Ovary (tissue), 3 donors: Measurements from ENCODE around the gene PAX9.

ENCODE experiments used
- CTCF ChIP-seq, 3 donors: fragments of 450-650 bp in 2 of 3; fragments of 200-600 bp in 1 of 3; IDR thresholded peaks; one replicate each; pipeline versions ENCODE4 v1.5.1 to v1.8.0; 2016 to 2022; ENCODE audit warnings: antibody characterized with exemption in 3 of 3, mild to moderate bottlenecking in 1 of 3
- POLR2A ChIP-seq: fragments of 450-650 bp; IDR thresholded peaks from one replicate; pipeline ENCODE4 v1.6.1; 2017; ENCODE audit warnings: antibody characterized with exemption, mild to moderate bottlenecking, moderate library complexity
- donor health status: DM: no; HTN: no; CAD: no.

DNA sequence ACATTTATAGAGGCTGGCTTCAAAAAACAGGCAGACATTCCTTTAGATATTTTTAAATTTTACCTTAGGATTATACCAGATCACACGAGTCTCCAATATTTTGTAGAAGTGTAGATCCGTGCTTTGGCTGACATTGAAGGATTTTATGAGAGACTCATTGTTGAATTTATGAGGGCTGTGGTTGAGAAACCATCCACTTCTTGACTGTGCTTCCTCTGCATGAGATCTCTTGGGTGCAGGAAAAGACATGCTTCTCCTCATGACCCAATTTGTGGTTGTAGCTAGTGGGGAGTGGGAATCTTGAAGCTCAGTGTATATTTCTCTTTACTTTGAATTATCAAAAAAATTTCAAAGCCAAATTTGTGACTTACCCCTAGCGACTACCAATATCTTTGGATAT is 42.5 kb upstream of the PAX9 start:
- no peak for TF ChIP-seq CTCF (IDR thresholded peaks at IDR 0.05)
- TF ChIP-seq POLR2A: no peak
